Endothelial cell of umbilical vein (primary cell): ENCODE measurements around the gene TYROBP. TPM values are rescaled to one million over a fixed set of nuclear protein-coding genes. Genes with fewer than 3 reads are reported as not detected.

Experiments used
- BruUV-seq: library from RNA; stranded (reverse); fragments of 400-500 nt; replicated peaks from 2 replicates; lab custom pipeline; 2021; lab: Mats Ljungman, UMichigan
- CTCF ChIA-PET: fragments of 300-600, 350-600 bp; sonication (Branson Sonifier 250); formaldehyde crosslinking; loops from one replicate; lab custom pipeline; 2021; ENCODE audit warnings: antibody characterized with exemption, inconsistent platforms; lab: Charles Lee
- POLR2A ChIA-PET: fragments of 300-600, 350-600 bp; sonication (Branson Sonifier 250); formaldehyde crosslinking; loops from one replicate; lab custom pipeline; 2021; ENCODE audit warnings: antibody characterized with exemption, inconsistent platforms; lab: Charles Lee
- DNase-seq: peaks from one replicate; pipeline ENCODE4 v3.0.0-alpha.2; 2011; ENCODE audit warnings: low read depth, low spot score
- FAIRE-seq: peaks from 2 replicates; lab custom pipeline; 2011; peaks lifted over from hg19 to GRCh38; lab: Jason Lieb, UNC
- H2AFZ ChIP-seq: 2 replicates; pipeline ENCODE4 v1.6.0; 2012; ENCODE audit warnings: low read depth, low read length, control low read depth, inconsistent platforms
- H3K27ac ChIP-seq: 2 replicates; pipeline ENCODE4 v1.5.1; 2011; ENCODE audit warnings: low read depth, mild to moderate bottlenecking, control low read depth, low read length, moderate library complexity; ENCODE audit not compliant: insufficient read depth
- H3K27me3 ChIP-seq, 2 experiments: 2 replicates each; pipeline versions ENCODE4 v1.6.0 to v1.6.1; 2011; ENCODE audit warnings: low read length in 2 of 2, mixed read lengths in 1 of 2; ENCODE audit not compliant: control insufficient read depth in 2 of 2, insufficient read depth in 2 of 2
- H3K36me3 ChIP-seq, 2 experiments: 2 replicates in 1 of 2; 3 replicates in 1 of 2; pipeline ENCODE4 v1.5.1; 2011; ENCODE audit warnings: low read length in 2 of 2, mild to moderate bottlenecking in 1 of 2, moderate library complexity in 1 of 2; ENCODE audit not compliant: control insufficient read depth in 2 of 2, insufficient read depth in 2 of 2; ENCODE audit errors: extremely low read depth in 1 of 2
- H3K4me1 ChIP-seq: 3 replicates; pipeline ENCODE4 v1.5.1; 2011; ENCODE audit warnings: mild to moderate bottlenecking, low read length; ENCODE audit not compliant: control insufficient read depth, insufficient read depth; ENCODE audit errors: extremely low read depth
- H3K4me2 ChIP-seq: 2 replicates; pipeline ENCODE4 v1.6.1; 2011; ENCODE audit warnings: low read length, control low read depth, mixed read lengths; ENCODE audit not compliant: insufficient read depth
- H3K4me3 ChIP-seq, 3 experiments: fragments of 200-600 bp in 1 of 3; sonication (generic), shearing (Covaris generic) in 1 of 3; replicated peaks in 1 of 3; 2 replicates each; pipeline ENCODE4 v1.5.1; 2011 to 2016; ENCODE audit warnings: control low read depth in 3 of 3, low read length in 3 of 3, mild to moderate bottlenecking in 2 of 3, inconsistent platforms in 1 of 3, low read depth in 1 of 3, moderate library complexity in 1 of 3; ENCODE audit not compliant: insufficient read depth in 1 of 3
- H3K79me2 ChIP-seq: 2 replicates; pipeline ENCODE4 v1.6.0; 2012; ENCODE audit warnings: low read length, inconsistent platforms; ENCODE audit not compliant: control insufficient read depth, insufficient read depth
- H3K9ac ChIP-seq: replicated peaks from 2 replicates; pipeline ENCODE3; 2011; ENCODE audit warnings: low read length, control low read depth; ENCODE audit not compliant: insufficient read depth; ENCODE audit errors: extremely low read depth
- H3K9me1 ChIP-seq: replicated peaks from 3 replicates; pipeline ENCODE4 v1.6.0; 2011; ENCODE audit warnings: mild to moderate bottlenecking, low read length; ENCODE audit not compliant: control insufficient read depth, insufficient read depth; ENCODE audit errors: extremely low read depth
- H3K9me3 ChIP-seq: replicated peaks from 2 replicates; pipeline ENCODE4 v1.5.1; 2012; ENCODE audit warnings: low read length, inconsistent platforms; ENCODE audit not compliant: control insufficient read depth, insufficient read depth
- H4K20me1 ChIP-seq: replicated peaks from 2 replicates; pipeline ENCODE3; 2011; ENCODE audit warnings: mild to moderate bottlenecking, low read length; ENCODE audit not compliant: control insufficient read depth, insufficient read depth; ENCODE audit errors: extremely low read depth
- CTCF ChIP-seq, 2 donors: IDR thresholded peaks; 1 replicate in 1 of 2; 2 replicates in 1 of 2; pipeline ENCODE4 v1.5.1; 2011; ENCODE audit warnings: low read length in 2 of 2, mild to moderate bottlenecking in 2 of 2, moderate library complexity in 2 of 2, control low read depth in 1 of 2, inconsistent platforms in 1 of 2, low read depth in 1 of 2; ENCODE audit not compliant: insufficient read depth in 1 of 2; ENCODE audit errors: extremely low read depth in 1 of 2
- EZH2 ChIP-seq: IDR thresholded peaks from 2 replicates; pipeline ENCODE4 v1.6.1; 2012; ENCODE audit warnings: borderline replicate concordance, low read depth, mild to moderate bottlenecking, moderate library complexity, low read length, inconsistent platforms; ENCODE audit not compliant: severe bottlenecking
- FOS ChIP-seq: IDR thresholded peaks from 2 replicates; pipeline ENCODE4 v1.6.1; 2011; ENCODE audit warnings: mild to moderate bottlenecking, low read length, moderate library complexity, borderline replicate concordance; ENCODE audit not compliant: insufficient read depth
- GATA2 ChIP-seq: IDR thresholded peaks from 2 replicates; pipeline ENCODE4 v1.7.0; 2011; ENCODE audit warnings: low read depth, mild to moderate bottlenecking, moderate library complexity, mixed read lengths, low read length; ENCODE audit not compliant: insufficient read length, insufficient read depth
- JUN ChIP-seq: IDR thresholded peaks from 2 replicates; pipeline ENCODE4 v1.6.1; 2011; ENCODE audit warnings: borderline replicate concordance, low read depth; ENCODE audit not compliant: insufficient read length, insufficient read depth
- MYC ChIP-seq: IDR thresholded peaks from one replicate; pipeline ENCODE4 v1.6.1; 2011; ENCODE audit warnings: mild to moderate bottlenecking, low read depth, low read length
- POLR2A ChIP-seq: IDR thresholded peaks from 2 replicates; pipeline ENCODE4 v1.6.1; 2012; ENCODE audit warnings: low read depth, mild to moderate bottlenecking, control low read depth, low read length
- POLR2AphosphoS5 ChIP-seq: IDR thresholded peaks from 2 replicates; pipeline ENCODE4 v1.6.1; 2012; ENCODE audit warnings: low read depth, mild to moderate bottlenecking, control low read depth, low read length, moderate library complexity; ENCODE audit not compliant: insufficient read depth
- dilution Hi-C: fragments of 300-500 bp; cut with MboI; formaldehyde crosslinking; loops from one replicate; pipeline ENCODE4 v1.15.0; 2019; ENCODE audit warnings: low sequenced_read_pairs; ENCODE audit not compliant: extremely low pct_ligation_motif_present
- intact Hi-C: fragments of 100-400 bp; cut with micrococcal nuclease; formaldehyde crosslinking; loops from one replicate; pipeline ENCODE4 v1.10.0; 2022
- polyA plus RNA-seq, 4 experiments: library from polyadenylated mRNA; depleted of rRNA in 3 of 4; stranded (reverse) in 3 of 4; unstranded in 1 of 4; fragments of >200 nt; gene quantifications; 2 replicates each; pipeline versions ENCODE4 v1.2.1 to v1.2.3, GENCODE V29; 2011 to 2012; ENCODE audit warnings: missing spikeins in 1 of 4
- total RNA-seq: library from RNA; stranded (reverse); gene quantifications from 2 replicates; pipeline ENCODE4 v1.2.3, GENCODE V29; 2021
- TF ChIP-seq, protein P1 (sequence below): IDR thresholded peaks from 2 replicates; pipeline ENCODE4 v1.6.1; 2011; ENCODE audit not compliant: insufficient read depth, insufficient read length

Gene TYROBP
- total and polyA plus RNA-seq, 2 donors (not counting 3 experiments of a cell fraction or from before 2014, with no cell fraction given) = not detected

DNA sequence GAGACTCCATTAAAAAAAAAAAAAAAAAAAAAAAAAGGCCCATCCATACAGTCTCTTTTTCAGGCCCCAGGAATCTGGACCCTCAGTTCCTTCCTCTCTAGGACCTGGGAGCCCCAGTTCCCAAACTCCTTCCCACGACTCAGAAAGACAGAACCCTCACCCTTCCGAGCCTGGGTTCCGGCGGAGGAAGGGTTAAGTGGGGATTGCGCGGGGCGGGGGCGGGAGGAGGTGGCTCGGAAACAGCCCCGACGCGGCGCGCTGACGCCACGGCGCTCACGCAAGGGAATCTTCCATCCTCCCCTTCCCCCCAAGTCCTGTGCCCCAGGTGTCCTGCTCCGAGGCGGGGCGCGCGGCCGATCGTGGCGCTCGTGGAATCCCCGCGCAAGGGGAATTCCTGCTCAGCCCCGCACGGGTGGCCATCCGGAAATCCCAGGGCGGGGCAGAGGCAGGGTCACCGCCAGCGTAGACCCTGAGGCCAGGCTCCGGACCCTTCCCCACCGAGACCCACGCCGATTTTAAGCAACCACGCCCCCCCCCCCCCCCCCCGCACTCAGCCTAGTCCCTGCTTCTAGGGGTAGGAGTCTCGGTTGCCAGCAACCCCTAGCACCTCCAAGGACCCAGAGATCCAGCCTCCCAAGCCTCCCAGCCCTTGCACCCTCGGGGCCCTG is 8.4 kb downstream of the TYROBP start:
- H3K4me3 ChIP-seq = peak overlapping the region; percentile 65 to 96 (median 85)
- H3K79me2 ChIP-seq = peaks cover 2% of the 10 kb centered on the region
- peaks cover 0 to 8% of the 10 kb centered on the region in 2 experiments for H3K36me3 ChIP-seq
- no peaks in the 10 kb centered on the region for H3K9me1 ChIP-seq
- peak overlapping the region; percentile 65 for H3K27ac ChIP-seq
- peaks cover 16% of the 10 kb centered on the region for H3K4me1 ChIP-seq
- ChIA-PET CTCF (interaction anchor here (1.4 kb wide), 1 partner anchor 18 kb away, joined by 3 read pairs; no protein-coding TSS in a partner anchor), POLR2A (no interaction called here)
- dilution Hi-C loops (no loop called here), intact Hi-C loops (loop anchor here (1.0 kb wide), 2 partner anchors 32 to 182 kb away; no protein-coding TSS in a partner anchor)
- TF ChIP-seq, protein P1, sequence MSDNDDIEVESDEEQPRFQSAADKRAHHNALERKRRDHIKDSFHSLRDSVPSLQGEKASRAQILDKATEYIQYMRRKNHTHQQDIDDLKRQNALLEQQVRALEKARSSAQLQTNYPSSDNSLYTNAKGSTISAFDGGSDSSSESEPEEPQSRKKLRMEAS = no peak
- TF ChIP-seq POLR2AphosphoS5 (peak; percentile 37), EZH2 (no peak)
- peak; percentile 79 for FAIRE-seq
- H4K20me1 ChIP-seq = no peaks in the 10 kb centered on the region
- H3K4me2 ChIP-seq = peak overlapping the region; percentile 92
- H3K9ac ChIP-seq = peak overlapping the region; percentile 78
- DNase-seq = peak; percentile 70
- no peaks in the 10 kb centered on the region for H3K9me3 ChIP-seq
- peaks cover 0 to 6% of the 10 kb centered on the region in 2 experiments for H3K27me3 ChIP-seq
- H2AFZ ChIP-seq = peak overlapping the region; percentile 90
- no TSS peak for BruUV-seq

GRCh38 chr19:35898499-35898809 is 9.6 kb downstream of the TYROBP start:
- no peaks in the 10 kb centered on the region for H3K9me1 ChIP-seq
- ChIA-PET POLR2A (no interaction called here), CTCF (interaction anchor here (0.9 kb wide), 1 partner anchor 33 kb away, joined by 3 read pairs; no protein-coding TSS in a partner anchor)
- dilution Hi-C loops = no loop called here
- H3K36me3 ChIP-seq = peaks cover 0 to 10% of the 10 kb centered on the region in 2 experiments
- H3K79me2 ChIP-seq = peaks cover 2% of the 10 kb centered on the region
- H3K4me1 ChIP-seq = peaks cover 14% of the 10 kb centered on the region
- no peaks in the 10 kb centered on the region for H4K20me1 ChIP-seq
- TF ChIP-seq JUN (no peak), MYC (no peak), GATA2 (no peak), EZH2 (no peak), FOS (no peak), POLR2AphosphoS5 (no peak), POLR2A (no peak), CTCF (IDR thresholded peaks at IDR 0.05; ENCODE audit: extremely low read depth in 1 of 2, insufficient read depth in 1 of 2, low read depth in 1 of 2, low read length in 2 of 2) (no peak)
- TF ChIP-seq, protein P1 = no peak
- FAIRE-seq (peak; percentile 54), DNase-seq (peak; percentile 18)
- H3K4me3 ChIP-seq = peak overlapping the region; percentile 65 to 96 (median 85)
- H3K27me3 ChIP-seq = peaks cover 0 to 6% of the 10 kb centered on the region in 2 experiments
- H2AFZ ChIP-seq = peak overlapping the region; percentile 90
- intact Hi-C loops = no loop called here
- H3K9me3 ChIP-seq = no peaks in the 10 kb centered on the region
- H3K9ac ChIP-seq = peak overlapping the region; percentile 78
- H3K27ac ChIP-seq = no peak overlapping the region
- no TSS peak for BruUV-seq
- peak overlapping the region; percentile 92 for H3K4me2 ChIP-seq
